HG03378 (cell line): ENCODE data around the gene GPR108.
"Not testable (repeated sequence)": the region's sequence is repeated elsewhere in the genome, so short reads cannot be mapped to it uniquely, and the experiment has no call there.

Source experiments
- ATAC-seq: cut with Tn5 transposase; IDR thresholded peaks from one replicate; pipeline ENCODE4 v1.9.1; 2021; ENCODE audit warnings: mild to moderate bottlenecking, moderate library complexity; ENCODE audit not compliant: unreplicated experiment

GPR108 gene

DNA sequence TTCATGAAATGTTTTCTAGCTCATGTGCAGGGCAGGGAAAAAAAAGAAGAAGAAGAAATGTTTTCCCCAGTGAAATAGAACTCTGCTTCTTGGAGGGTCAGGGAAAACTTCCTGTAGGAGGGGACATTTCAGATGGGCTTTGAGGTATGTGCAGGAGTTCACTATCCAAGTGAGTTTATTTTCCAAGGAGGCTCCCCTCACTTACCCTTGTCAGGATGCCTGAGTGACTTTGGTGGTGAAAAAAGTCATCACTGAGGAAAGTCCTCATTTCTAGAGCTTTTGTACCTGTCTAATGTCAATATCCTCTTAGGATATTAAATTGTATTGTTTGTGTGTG, 16.3 kb downstream of the GPR108 start:
- ATAC-seq, result no peak

DNA sequence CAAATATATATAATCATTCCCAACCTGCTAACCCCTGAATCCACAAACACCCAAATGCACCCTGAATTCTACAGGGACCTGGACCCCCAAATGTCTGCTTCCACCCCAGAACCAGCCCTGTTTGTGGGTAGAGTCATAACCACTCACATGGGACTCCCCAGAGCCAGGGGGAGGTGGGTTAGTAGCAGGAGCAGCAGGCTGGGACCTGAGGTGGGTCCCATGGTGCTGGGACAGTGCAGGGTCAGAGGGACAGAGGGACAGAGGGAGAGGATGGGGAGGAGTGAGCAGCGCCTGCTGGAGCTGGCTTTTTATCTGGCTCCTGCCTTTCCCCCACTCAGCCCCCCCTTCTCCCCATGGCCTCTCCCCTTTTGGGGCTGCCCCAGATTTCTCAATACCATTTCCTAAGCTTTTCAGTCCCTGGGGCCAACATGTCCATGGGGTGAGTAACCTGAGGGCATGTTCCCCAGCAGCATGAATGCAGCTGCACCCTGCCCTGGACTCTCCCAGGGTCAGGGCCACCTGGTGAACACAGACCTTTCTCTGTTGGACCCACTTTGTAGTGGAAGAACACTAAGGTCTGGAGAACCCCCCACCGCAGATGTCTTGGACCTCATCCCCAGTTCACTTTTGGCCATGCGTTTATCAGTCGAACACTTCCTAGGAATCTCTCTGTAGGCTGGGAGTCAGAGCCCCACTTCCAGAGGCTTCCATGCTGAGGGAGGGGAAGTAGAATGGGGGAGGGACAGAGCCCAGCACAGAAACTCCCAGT, 16.8 kb downstream of the GPR108 start, which contains the start of gene C3:
Gene C3, minus strand, starts transcription at position 282 of the 769 bp plus-strand sequence. Its CDS starts 61 bp downstream, at position 221.
- no peak for ATAC-seq

DNA sequence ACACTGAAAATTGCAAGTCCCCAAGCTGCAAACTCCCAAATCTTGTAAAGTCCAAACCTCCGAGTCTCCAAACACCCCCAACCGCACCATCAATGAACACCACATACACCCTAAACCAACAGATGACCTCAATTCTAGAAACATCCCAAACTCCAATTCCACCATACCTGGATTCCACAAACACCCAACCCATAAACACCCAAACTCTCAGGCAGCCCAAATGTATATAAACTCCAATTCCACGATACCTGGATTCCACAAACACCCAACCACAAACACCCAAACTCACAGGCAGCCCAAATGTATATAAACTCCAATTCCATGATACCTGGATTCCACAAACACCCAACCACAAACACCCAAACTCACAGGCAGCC, 17.4 kb downstream of the GPR108 start:
- no peak for ATAC-seq

DNA sequence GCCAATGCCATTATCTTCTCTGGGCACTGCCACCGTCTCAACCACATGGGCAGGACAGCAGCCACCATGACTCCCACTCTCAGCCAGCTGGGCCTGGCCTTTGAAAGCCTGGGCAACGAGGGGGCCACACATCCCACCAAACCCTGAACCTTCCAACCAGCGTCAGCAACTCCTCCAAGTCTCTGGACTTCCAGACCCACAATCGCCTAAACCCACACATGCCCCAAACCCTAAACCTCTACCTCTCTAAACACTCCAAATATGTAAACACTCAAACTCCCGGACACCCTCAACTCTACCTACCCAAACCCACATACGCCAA, 17.9 kb downstream of the GPR108 start:
- no peak for ATAC-seq

DNA sequence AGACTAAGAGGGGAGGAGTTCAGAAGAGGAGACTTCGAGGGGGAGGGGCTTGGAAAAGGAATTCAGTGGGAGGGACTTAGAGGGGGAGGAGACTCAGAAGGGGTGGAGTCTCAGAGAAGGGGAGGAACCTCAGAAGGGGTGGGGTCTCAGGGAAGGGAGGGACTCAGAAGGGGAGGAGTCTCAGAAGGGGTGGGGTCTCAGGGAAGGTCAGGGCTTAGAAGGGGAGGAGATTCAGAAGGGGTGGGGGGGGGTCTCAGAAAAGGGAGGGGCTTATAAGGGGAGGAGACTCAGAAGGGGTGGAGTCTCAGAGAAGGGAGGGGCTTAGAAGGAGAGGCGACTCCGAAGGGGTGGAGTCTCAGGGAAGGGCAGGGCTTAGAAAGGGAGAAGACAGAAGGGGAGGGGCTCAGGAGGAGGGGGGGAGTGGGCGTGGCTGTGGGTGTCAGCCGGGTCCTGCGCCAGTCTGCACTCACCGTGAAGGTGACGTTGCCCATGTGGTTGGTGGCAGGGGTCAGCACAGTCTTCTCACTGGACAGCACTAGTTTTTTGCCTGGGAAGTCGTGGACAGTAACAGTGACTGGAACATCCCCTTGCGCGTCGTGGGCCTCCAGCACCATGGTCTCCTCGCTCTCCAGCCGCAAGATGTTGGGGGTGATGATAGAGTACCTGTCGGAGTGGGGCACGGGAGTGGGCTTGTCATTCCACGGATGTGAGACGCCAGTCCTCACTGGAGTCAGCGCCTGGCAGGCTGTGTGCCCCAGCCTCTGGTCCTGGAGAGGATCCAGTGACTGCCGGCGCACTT, 18.4 kb downstream of the GPR108 start:
- no peak for ATAC-seq

DNA sequence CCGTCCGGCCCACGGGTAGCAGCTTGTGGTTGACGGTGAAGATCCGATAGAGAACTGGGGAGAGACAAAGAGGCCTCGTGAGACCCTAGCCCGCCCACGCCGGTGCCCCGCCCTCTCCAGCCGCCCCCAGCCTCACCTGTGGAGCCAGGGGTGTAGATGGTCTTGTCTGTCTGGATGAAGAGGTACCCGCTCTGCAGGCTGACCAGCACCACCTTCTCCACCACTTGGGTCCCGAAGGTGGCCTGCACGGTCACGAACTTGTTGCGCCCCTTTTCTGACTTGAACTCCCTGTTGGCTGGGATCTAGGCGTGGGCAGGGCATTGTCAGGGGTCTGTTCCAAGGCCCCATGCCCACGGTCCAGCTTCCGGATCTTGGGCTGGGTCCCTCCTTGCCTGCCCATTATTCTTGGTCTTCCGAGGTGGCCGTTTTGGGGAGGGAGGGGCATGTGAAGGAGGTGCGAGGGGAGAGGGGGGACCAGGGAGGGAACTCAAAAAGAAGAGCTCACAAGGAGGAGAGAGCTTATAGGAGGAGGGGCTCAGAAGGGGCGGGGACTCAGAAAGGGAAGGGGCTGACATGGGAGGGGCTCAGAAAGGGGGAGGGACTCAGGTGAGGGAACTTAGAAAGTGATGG, 19.2 kb downstream of the GPR108 start:
- no peak for ATAC-seq

DNA sequence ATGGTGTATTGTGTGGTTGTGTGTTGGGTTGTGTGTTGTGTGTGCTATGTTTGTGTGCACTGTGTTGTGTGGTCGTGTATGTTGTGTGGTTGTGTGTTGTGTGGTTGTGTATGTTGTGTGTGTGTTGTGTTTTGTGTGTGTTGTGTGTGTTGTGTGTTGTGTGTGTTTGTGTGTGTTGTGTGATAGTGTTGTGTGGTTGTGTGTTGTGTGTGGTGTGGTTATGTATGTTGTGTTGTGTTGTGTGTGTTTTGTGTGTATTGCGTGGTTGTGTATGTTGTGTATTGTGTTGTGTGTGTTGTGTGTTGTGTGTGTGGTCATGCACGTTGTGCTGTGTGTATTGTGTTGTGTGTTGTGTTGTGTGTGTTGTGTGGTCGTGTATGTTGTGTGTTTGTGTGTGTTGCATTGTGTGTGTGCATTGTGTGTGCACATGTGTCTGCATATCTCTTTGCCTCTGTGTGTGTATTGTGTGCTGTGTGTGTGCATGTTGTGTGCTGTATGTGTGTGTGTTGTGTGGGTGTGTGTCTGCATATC, 19.9 kb downstream of the GPR108 start:
- no peak for ATAC-seq

DNA sequence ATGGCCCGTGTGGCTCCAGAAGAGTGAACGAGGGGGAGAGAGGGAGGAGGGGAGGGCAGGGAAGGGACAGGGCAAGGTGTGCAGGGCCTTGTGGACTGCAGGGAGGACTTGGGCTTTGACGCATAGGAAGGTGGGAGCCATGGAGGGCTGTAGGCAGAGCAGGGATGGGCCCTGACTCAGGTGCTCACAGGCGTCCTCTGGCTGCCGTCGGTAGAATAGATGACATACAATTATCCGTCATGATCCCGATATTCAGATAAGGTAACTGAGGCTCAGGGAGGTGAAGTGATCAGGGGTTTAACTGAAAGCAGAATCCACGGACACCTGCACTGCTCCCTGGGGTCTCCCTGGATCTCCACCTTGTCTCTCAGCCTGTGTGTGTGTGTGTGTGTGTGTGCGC, 20.3 kb downstream of the GPR108 start:
- ATAC-seq, result no peak

DNA sequence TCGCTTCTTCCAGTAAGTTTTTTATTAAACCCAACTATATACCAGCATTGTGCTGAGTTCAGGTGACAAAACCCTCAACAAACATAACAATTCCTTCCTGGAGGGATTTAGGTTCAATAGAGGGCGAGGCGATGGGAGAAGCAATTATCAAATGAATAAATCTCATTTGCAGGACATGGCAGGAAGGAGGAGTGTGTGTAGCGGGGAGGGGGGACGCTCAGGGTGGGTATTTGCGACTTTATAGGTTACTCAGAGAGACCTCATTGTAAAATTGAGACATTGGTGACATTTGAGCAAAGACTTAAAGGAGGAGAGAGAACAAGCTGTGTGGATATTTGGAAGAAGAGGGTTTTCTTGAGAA, 20.8 kb downstream of the GPR108 start:
- no peak for ATAC-seq

DNA sequence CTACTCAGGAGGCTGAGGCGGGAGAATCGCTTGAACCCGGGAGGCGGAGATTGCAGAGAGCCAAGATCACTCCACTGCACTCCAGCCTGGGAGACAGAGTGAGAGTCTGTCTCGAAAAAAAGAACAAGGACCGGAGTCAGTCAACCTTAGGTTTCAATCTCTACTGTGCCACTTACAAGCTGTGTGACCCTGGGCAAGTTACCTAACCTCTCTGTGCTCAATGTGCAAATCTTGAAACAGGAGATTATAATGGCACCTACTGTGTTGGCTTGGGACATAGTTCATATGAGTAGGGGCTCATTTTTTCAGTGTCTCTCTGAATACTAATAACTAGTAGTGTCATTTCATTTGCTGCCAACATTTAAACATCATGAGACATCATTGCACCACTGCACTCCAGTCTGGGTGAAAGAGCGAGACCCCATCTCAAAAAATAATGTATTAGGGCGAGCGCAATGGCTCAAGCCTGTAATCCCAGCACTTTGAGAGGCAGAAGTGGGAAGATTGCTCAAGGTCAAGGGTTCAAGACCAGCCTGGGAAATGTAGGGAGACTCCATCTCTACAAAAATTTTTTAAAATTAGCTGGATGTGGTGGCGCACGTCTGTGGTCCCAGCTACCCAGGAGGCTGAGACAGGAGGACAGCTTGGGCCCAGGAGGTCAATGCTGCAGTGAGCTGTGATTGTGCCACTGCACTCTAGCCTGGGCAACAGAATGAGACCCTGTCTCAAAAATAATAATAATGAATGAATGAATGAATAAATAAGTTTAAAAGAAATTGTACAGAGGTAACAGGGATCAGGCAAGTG, 22.4 kb downstream of the GPR108 start:
- ATAC-seq, result no peak

DNA sequence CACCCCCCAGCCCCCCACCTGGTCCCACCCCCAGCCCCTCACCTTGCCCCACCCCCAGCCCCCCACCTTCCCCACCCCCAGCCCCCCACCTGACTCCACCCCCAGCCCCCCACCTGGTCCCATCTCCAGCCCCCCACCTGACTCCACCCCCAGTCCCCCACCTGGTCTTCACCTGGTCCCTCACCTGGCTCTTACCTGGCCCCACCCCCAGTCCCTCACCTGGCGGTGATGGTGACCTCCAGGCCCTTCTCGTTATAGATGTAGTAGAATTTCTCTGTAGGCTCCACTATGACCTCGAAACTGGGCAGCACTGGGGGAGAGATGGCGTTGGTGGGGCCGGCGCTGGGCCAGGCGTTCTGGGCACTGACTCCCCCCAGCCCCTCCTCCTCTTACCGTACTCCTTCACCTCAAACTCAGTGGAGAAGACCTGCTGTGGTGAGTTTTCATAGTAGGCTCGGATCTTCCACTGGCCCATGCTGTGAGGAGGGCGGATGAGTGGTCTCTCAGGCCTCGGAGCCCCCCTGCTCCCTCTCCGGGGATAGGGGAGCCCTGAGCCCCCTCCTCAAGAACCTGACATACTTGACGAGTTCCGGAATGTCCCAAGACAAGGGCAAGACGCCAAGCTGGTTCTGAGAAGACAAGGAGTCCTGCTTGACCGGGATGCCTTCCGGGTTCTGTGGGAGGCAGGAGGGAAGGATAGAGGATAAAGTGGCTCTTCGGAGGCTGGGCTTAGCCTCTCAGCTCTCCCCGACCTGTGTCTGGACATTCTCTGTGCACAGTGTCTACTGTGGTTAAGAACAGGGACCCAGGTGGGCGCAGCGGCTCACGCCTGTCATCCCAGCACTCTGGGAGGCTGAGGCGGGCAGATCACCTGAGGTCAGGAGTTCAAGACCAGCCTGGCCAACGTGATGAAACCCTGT, 23.3 kb downstream of the GPR108 start:
- ATAC-seq, result no peak

DNA sequence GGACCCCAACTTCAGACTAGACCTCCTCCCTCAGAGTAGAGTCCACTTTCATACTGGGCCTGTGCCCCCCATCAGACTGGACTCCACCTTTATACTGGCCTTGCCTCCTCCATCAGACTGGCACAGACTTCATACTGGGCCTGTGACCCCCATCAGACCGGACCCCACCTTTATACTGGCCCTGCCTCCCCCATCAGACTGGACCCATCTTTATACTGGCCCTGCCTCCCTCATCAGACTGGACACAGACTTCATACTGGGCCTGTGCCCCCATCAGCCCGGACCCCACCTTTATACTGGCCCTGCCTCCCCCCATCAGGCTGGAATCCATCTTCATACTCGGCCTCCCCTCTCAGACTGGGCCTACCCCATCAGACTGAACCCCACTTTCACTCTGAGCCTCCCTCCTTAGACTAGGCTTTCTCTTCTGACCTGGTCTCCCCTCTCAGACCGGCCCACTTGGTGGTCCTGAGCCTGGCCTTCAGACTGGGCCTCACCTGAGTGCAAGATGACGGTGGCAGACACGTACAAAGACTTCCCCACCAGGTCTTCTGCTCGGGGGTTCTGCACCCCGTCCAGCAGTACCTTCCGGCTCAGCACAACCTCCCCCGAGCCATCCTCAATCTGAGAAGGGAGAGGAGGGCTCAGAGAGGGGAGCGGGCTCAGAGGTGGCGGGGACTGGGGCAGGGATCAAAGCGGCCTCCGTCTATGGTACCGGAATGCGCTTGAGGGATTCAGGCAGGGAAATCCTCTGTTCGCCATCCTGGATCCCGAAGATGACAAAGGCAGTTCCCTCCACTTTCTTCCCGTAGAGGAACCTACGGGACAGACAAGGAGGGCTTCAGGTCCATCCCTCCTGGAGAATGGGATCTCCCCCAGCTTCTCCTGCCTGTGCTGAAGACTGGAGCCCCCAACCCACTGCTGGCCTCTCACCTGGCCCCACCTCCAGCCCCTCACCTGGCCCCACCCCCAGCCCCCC, 24.4 kb downstream of the GPR108 start:
- ATAC-seq, result no peak

DNA sequence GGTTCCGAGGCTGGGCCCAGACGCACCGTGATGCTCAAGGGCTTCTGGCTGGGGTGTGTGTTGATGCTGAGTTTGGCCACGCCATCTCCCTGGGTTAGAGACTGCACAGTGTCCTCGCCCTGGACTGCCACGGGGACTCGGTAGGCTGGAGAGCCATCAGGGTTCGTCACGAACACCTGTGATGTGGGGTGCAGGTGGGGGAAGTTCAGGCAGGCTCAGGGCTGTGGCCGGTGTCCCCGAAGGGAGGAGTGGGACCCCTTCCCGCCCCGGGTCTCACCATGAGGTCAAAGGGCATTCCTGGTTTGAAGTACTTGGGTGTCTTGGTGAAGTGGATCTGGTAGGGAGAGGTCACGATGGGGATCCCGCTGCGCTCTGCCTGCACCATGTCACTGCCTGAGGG, 25.1 kb downstream of the GPR108 start:
- no peak for ATAC-seq

DNA sequence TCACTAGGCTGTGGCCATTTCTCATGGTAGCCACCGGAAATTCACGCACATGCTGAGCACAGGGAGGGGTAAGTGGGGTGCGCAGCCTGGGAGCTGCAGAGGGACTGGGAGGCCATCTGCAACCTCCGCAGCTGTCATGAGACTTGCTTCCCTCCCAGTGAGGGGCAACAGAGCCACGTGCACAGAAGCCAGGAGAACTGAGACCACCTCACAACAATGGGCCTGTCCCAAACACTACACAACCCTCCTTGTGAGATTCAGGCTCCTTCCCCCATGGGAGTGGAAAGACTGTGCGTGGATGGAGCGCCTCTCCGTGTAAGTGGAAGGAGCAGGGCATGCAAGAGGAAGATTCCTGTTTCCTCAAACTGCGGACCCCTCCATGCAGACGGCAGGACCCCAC, 25.8 kb downstream of the GPR108 start:
- no peak for ATAC-seq

DNA sequence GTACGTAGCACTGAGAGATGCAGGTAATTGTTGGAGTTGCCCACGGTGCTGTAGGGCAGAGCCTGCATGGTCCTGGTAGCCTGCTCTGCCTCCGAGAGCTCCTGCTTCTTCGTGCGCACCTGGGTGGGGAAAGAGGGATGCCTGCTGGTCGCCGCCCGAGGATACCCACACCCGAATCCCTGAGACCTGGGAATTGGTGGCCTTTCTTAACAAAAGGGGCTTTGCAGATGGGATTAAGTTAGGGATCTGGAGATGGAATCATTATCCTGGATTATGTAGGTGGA, 26.4 kb downstream of the GPR108 start:
- no peak for ATAC-seq

DNA sequence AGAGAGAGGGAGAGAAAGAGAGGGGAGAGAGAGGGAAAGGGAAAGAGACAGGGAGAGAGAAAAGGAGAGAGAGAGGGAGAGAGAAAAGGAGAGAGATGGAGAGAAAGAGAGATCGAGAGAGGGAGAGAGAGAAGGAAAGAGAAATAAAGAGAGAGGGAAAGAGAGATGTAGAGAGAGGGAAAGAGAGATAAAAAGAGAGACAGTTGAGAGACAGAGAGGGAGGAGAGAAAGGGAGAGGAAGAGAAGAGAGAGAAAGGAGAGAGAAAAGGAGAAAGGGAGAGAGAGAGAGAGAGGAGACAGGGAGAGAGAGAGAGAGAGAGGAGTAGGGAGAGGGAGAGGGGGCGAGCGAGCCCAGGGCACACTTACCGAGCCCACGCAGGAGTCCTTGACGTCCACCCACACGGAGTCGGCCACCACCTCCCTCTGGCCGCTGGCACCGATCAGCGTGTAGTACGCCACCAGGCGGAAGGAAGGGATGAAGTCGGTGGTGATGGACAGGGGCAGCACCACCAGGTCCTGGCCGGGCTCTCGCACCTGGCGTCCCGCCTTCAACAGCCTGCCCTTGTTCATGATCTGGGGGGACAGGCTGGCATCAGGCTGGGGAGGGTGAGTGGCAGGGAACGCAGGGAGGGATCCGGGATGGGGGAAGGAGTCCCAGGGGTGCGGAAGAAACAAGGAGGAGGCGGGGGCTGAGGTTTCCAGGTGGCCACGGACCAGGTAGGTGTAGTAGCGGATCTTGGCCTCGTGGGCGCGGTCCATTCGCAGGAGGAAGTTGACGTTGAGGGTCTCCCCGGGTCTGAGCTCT, 26.9 kb downstream of the GPR108 start:
- no peak for ATAC-seq

DNA sequence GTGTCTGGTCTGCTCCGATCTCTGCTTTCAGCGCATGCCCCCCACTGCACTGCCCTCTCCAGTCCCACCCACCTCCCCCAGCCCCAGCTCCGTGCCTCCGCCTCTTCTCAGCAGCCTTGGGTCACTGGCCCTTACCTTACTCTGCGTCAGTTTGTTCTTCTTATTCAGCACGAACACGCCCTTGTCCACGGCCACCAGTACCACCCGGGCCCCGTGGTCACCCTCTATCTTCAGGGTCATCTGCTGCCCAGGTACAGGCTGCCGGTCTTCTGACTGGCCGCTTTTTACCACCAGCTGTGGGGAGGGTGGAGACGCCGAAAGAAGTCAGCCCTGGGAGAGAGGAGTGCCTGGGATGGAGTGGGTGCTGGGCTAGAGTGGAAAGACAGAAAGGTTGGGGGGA, 27.8 kb downstream of the GPR108 start:
- ATAC-seq, result no peak

DNA sequence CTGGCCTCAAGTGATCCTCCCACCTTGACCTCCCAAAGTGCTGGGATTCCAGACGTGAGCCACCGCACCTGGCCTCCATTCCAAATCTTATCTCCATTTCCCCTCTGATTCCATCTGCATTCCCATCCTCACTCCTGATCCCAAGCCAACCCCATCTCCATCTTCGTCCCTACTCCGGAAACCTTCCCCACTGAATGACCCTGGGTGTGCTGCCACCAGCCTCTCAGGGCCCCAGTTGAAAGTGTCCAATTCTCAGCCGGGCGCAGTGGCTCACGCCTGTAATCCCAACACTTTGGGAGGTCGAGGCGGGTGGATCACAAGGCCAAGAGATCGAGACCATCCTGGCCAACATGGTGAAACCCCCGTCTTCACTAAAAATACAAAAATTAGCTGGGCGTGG, 28.5 kb downstream of the GPR108 start:
- ATAC-seq, result not testable (repeated sequence)
